ENCODE data around the gene ELF5.
A peak's percentile ranks its signal among the peaks of the same experiment; 100 is the strongest.

Gene ELF5

GRCh38 chr11:34464591-34465051, 49.0 kb downstream of the ELF5 start:
- H3K27ac ChIP-seq = no peak overlapping the region
- no peak for TF ChIP-seq CTCF (IDR thresholded peaks at IDR 0.05)
- no peak for TF ChIP-seq ZFX (IDR thresholded peaks at IDR 0.05; ENCODE audit: borderline replicate concordance)

- no peak overlapping the region for H3K27ac ChIP-seq
- no peak for TF ChIP-seq ZFX (IDR thresholded peaks at IDR 0.05; ENCODE audit: borderline replicate concordance)
- TF ChIP-seq CTCF (IDR thresholded peaks at IDR 0.05) = no peak
These were observed 52.4 kb downstream of the ELF5 start for GRCh38 chr11:34461215-34461614.

- TF ChIP-seq ZFX (IDR thresholded peaks at IDR 0.05; ENCODE audit: borderline replicate concordance) (no peak), CTCF (IDR thresholded peaks at IDR 0.05) (no peak)
- 0 out of 2 replicates have a peak overlapping the region, but pooled peaks have one; percentile 30 for H3K27ac ChIP-seq
These were observed 53.3 kb downstream of the ELF5 start for GRCh38 chr11:34460278-34460677.

- TF ChIP-seq ZFX (IDR thresholded peaks at IDR 0.05; ENCODE audit: borderline replicate concordance) = no peak
- TF ChIP-seq CTCF (IDR thresholded peaks at IDR 0.05) = no peak
- peak overlapping the region; percentile 30 for H3K27ac ChIP-seq
These were observed 54.0 kb downstream of the ELF5 start for GRCh38 chr11:34459507-34460162.

- no peak overlapping the region for H3K27ac ChIP-seq
- TF ChIP-seq CTCF (IDR thresholded peaks at IDR 0.05) (no peak), ZFX (IDR thresholded peaks at IDR 0.05; ENCODE audit: borderline replicate concordance) (no peak)
These were observed 55.1 kb downstream of the ELF5 start for GRCh38 chr11:34458525-34458924.

- TF ChIP-seq CTCF (IDR thresholded peaks at IDR 0.05) (no peak), ZFX (IDR thresholded peaks at IDR 0.05; ENCODE audit: borderline replicate concordance) (no peak)
- no peak overlapping the region for H3K27ac ChIP-seq
These were observed 56.0 kb downstream of the ELF5 start for GRCh38 chr11:34457607-34458006.

GRCh38 chr11:34454308-34455032, 59.1 kb downstream of the ELF5 start:
- no peak overlapping the region for H3K27ac ChIP-seq
- TF ChIP-seq ZFX (IDR thresholded peaks at IDR 0.05; ENCODE audit: borderline replicate concordance) = no peak
- TF ChIP-seq CTCF (IDR thresholded peaks at IDR 0.05) = no peak
